HCT116 (cell line): Measurements from ENCODE around the gene PDCD1LG2. TPM values are rescaled to one million over a fixed set of nuclear protein-coding genes. Genes with fewer than 3 reads are reported as not detected.
A peak's percentile ranks its signal among the peaks of the same experiment; 100 is the strongest.
"Not testable (repeated sequence)": the region's sequence is repeated elsewhere in the genome, so short reads cannot be mapped to it uniquely, and the experiment has no call there.

Experiments used
- ATAC-seq: fragments of 200-7000 bp; cut with Tn5 transposase; 2 replicates; pipeline ENCODE4 v1.9.1; 2020; ENCODE audit warnings: mild to moderate bottlenecking, moderate library complexity
- Bru-seq: library from RNA; stranded (reverse); fragments of 400-500 nt; gene quantifications from one replicate; lab custom pipeline; 2021; lab: Mats Ljungman, UMichigan
- BruChase-seq, 2 experiments: library from RNA; stranded (reverse); fragments of 400-500 nt; gene quantifications; one replicate each; lab custom pipeline; 2021; lab: Mats Ljungman, UMichigan
- BruUV-seq: library from RNA; stranded (reverse); fragments of 400-500 nt; replicated peaks from 2 replicates; lab custom pipeline; 2021; lab: Mats Ljungman, UMichigan
- CTCF ChIA-PET: fragments of 300-600 bp; sonication (Branson Sonifier 250); formaldehyde crosslinking; loops from one replicate; lab custom pipeline; 2021; ENCODE audit warnings: antibody characterized with exemption; lab: Charles Lee
- POLR2A ChIA-PET: fragments of 300-600, 350-600 bp; sonication (Branson Sonifier 250); formaldehyde crosslinking; loops from one replicate; lab custom pipeline; 2021; ENCODE audit warnings: antibody characterized with exemption; lab: Charles Lee
- RAD21 ChIA-PET, 2 experiments: fragments of 300-600 bp; sonication (Branson Sonifier 250); formaldehyde crosslinking; loops; one replicate each; lab custom pipeline; 2023; ENCODE audit warnings: low total read pairs in 2 of 2; ENCODE audit not compliant: uncharacterized antibody in 2 of 2, unreplicated experiment in 2 of 2, low non-redundant PET in 1 of 2; lab: Charles Lee
- DNase-seq: peaks from one replicate; pipeline ENCODE4 v3.0.0-alpha.2; 2010; ENCODE audit warnings: low read depth, low spot score
- H2AFZ ChIP-seq: fragments of 200-600 bp; shearing (Covaris generic), sonication (generic); 2 replicates; pipeline ENCODE4 v1.6.1; 2017; ENCODE audit warnings: low read depth, mixed run types, mixed read lengths, antibody characterized with exemption, low read length; ENCODE audit not compliant: poor library complexity, severe bottlenecking
- H3K27ac ChIP-seq: 2 replicates; pipeline ENCODE4 v1.5.1; 2012; ENCODE audit warnings: low read depth, low read length
- H3K27me3 ChIP-seq: fragments of 200-600 bp; sonication (generic); 2 replicates; pipeline ENCODE4 v1.6.1; 2016; ENCODE audit warnings: mixed run types, low read length, mixed read lengths; ENCODE audit not compliant: insufficient read depth
- H3K36me3 ChIP-seq, 2 experiments: fragments of 200-500 bp in 1 of 2; fragments of 200-600 bp in 1 of 2; sonication (Bioruptor generic) in 1 of 2; sonication (generic) in 1 of 2; 2 replicates each; pipeline versions ENCODE4 v1.5.1 to v1.6.1; 2014 to 2016; ENCODE audit warnings: low read length in 2 of 2, inconsistent platforms in 1 of 2, mixed read lengths in 1 of 2, mixed run types in 1 of 2; ENCODE audit not compliant: insufficient read depth in 2 of 2, control insufficient read depth in 1 of 2
- H3K4me1 ChIP-seq, 2 experiments: fragments of 200-600 bp in 1 of 2; sonication (generic) in 1 of 2; 2 replicates each; pipeline versions ENCODE4 v1.5.1 to v1.6.1; 2012 to 2017; ENCODE audit warnings: low read length in 2 of 2, inconsistent platforms in 1 of 2, mild to moderate bottlenecking in 1 of 2, mixed read lengths in 1 of 2, mixed run types in 1 of 2, moderate library complexity in 1 of 2; ENCODE audit not compliant: insufficient read depth in 2 of 2, control insufficient read depth in 1 of 2
- H3K4me2 ChIP-seq: fragments of 200-600 bp; sonication (generic); 2 replicates; pipeline ENCODE4 v1.6.1; 2017; ENCODE audit warnings: mixed run types, low read length, mixed read lengths
- H3K4me3 ChIP-seq, 2 experiments: fragments of 200-600 bp in 1 of 2; sonication (generic) in 1 of 2; replicated peaks in 1 of 2; 2 replicates each; pipeline ENCODE4 v1.5.1; 2011 to 2016; ENCODE audit warnings: low read length in 2 of 2, control low read depth in 1 of 2, low read depth in 1 of 2, mild to moderate bottlenecking in 1 of 2, mixed read lengths in 1 of 2, mixed run types in 1 of 2
- H3K79me2 ChIP-seq: fragments of 200-600 bp; sonication (generic); 2 replicates; pipeline ENCODE4 v1.6.1; 2017; ENCODE audit warnings: mild to moderate bottlenecking, mixed run types, low read length, moderate library complexity, mixed read lengths; ENCODE audit not compliant: insufficient read depth
- H3K9ac ChIP-seq: fragments of 200-600 bp; sonication (generic); 2 replicates; pipeline ENCODE4 v1.6.1; 2016; ENCODE audit warnings: low read length, mixed read lengths
- H3K9me2 ChIP-seq: fragments of 200-600 bp; sonication (generic), shearing (Covaris generic); 2 replicates; pipeline ENCODE4 v1.6.1; 2017; ENCODE audit warnings: mixed run types, mild to moderate bottlenecking, moderate library complexity; ENCODE audit not compliant: insufficient read depth
- H3K9me3 ChIP-seq, 2 experiments: fragments of 200-500 bp in 1 of 2; fragments of 200-600 bp in 1 of 2; sonication (Bioruptor generic) in 1 of 2; sonication (generic) in 1 of 2; 2 replicates each; pipeline ENCODE4 v1.6.1; 2014 to 2017; ENCODE audit warnings: low read length in 2 of 2, mixed read lengths in 2 of 2, inconsistent platforms in 1 of 2, low read depth in 1 of 2, mild to moderate bottlenecking in 1 of 2, mixed run types in 1 of 2, moderate library complexity in 1 of 2; ENCODE audit not compliant: control insufficient read depth in 1 of 2, insufficient read depth in 1 of 2
- H4K20me1 ChIP-seq: fragments of 200-600 bp; sonication (generic), shearing (Covaris generic); 2 replicates; pipeline ENCODE4 v1.6.1; 2017; ENCODE audit warnings: mixed run types, mild to moderate bottlenecking, moderate library complexity; ENCODE audit not compliant: insufficient read depth
- EZH2phosphoT487 ChIP-seq: fragments of 200-600 bp; IDR thresholded peaks from 2 replicates; pipeline ENCODE4 v1.6.1; 2018; ENCODE audit warnings: antibody characterized with exemption, borderline replicate concordance
- intact Hi-C: fragments of 100-400 bp; cut with micrococcal nuclease; formaldehyde crosslinking; loops from 2 replicates; pipeline ENCODE4 v1.10.0; 2022
- long read RNA-seq: library from polyadenylated mRNA; unstranded; transcript quantifications from one replicate; pipeline ENCODE4 v2.0.0, GENCODE V29; 2021; ENCODE audit not compliant: unreplicated experiment
- polyA plus RNA-seq: library from polyadenylated mRNA; unstranded; fragments of >200 nt; gene quantifications from 2 replicates; pipeline ENCODE4 v1.2.1, GENCODE V29; 2012; ENCODE audit warnings: missing spikeins
- total RNA-seq: library from RNA; stranded (reverse); gene quantifications from one replicate; pipeline ENCODE4 v1.2.1, GENCODE V29; 2021; ENCODE audit not compliant: unreplicated experiment
- TF ChIP-seq, protein P1 (sequence below): IDR thresholded peaks from 2 replicates; pipeline ENCODE4 v1.6.1; 2012; ENCODE audit warnings: low read depth

PDCD1LG2 gene
- total RNA-seq (not detected), Bru-seq, nascent RNA (not detected), BruChase-seq, experiment 1, labeled RNA remaining after a 6-hour chase (percentile 5 among the genes with signal in this experiment), BruChase-seq, experiment 2, labeled RNA remaining after a 2-hour chase (percentile 1 among the genes with signal in this experiment)
- polyA plus RNA-seq = not detected in 2 replicates
- long read RNA-seq = 0 reads

DNA sequence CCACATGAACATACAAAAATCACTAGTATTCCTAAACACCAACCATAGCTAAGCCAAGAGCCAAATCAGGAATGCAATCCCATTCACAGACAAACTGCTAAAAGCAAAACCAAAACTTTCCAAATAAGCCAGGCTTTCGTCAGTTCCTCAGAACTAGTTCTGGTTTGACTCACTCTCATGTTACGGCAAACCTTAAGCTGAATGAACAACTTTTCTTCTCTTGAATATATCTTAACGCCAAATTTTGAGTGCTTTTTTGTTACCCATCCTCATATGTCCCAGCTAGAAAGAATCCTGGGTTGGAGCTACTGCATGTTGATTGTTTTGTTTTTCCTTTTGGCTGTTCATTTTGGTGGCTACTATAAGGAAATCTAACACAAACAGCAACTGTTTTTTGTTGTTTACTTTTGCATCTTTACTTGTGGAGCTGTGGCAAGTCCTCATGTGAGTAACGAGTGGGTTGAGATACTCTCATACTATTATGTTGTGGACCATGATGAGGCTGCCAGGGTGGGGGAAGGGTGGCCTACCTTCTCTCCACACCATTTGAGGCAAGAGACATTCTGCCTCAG lies at the start of gene PDCD1LG2:
PDCD1LG2 (plus strand) TSS at position 172 of the 572 bp plus-strand sequence. CDS start 12,016 bp downstream, outside the sequence.
- H2AFZ ChIP-seq = no peak within 1 kb of the TSS

DNA sequence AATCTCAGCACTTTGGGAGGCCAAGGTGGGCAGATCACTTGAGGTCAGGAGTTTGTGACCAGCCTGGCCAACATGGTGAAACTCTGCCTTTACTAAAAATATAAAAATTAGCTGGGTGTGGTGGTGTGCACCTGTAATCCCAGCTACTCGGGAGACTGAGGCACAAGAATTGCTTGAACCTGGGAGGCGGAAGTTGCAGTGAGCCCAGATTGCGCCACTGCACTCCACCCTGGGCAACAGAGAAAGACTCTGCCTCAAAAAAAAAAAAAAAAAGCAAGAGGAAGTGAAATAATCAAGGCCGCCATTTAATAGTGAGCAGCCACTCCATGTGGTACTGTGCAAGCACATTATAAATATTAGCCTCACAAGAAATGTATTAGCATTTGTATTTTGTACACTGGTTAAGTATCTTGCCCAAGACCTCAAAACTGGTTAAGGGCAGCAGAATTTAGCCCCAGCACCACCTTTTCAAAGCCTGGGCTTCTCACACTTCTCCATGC lies 45.5 kb upstream of the PDCD1LG2 start:
- RAD21 ChIA-PET, BruUV-seq, intact Hi-C loops, H2AFZ ChIP-seq, ATAC-seq, H3K4me3 ChIP-seq, POLR2A ChIA-PET, H3K36me3 ChIP-seq, H3K9ac ChIP-seq, H4K20me1 ChIP-seq, H3K27ac ChIP-seq, DNase-seq, H3K79me2 ChIP-seq, H3K9me3 ChIP-seq, H3K9me2 ChIP-seq, H3K4me1 ChIP-seq, CTCF ChIA-PET, H3K27me3 ChIP-seq, H3K4me2 ChIP-seq: not testable (repeated sequence)

More for the DNA sequence above, at the start of gene PDCD1LG2:
- ChIA-PET RAD21 (no interaction called here), CTCF (interaction anchor here (1.0 kb wide), 1 partner anchor 11 kb away, joined by 3 read pairs; no protein-coding TSS in a partner anchor), POLR2A (no interaction called here)
- H3K4me3 ChIP-seq = no peak within 1 kb of the TSS
- H3K9me2 ChIP-seq = no peaks in the 10 kb centered on the region
- peaks cover 0 to 25% of the 10 kb centered on the region in 2 experiments; a peak in 2 of 4 replicates for H3K4me1 ChIP-seq
- no peak for TF ChIP-seq EZH2phosphoT487
- TF ChIP-seq, protein P1, sequence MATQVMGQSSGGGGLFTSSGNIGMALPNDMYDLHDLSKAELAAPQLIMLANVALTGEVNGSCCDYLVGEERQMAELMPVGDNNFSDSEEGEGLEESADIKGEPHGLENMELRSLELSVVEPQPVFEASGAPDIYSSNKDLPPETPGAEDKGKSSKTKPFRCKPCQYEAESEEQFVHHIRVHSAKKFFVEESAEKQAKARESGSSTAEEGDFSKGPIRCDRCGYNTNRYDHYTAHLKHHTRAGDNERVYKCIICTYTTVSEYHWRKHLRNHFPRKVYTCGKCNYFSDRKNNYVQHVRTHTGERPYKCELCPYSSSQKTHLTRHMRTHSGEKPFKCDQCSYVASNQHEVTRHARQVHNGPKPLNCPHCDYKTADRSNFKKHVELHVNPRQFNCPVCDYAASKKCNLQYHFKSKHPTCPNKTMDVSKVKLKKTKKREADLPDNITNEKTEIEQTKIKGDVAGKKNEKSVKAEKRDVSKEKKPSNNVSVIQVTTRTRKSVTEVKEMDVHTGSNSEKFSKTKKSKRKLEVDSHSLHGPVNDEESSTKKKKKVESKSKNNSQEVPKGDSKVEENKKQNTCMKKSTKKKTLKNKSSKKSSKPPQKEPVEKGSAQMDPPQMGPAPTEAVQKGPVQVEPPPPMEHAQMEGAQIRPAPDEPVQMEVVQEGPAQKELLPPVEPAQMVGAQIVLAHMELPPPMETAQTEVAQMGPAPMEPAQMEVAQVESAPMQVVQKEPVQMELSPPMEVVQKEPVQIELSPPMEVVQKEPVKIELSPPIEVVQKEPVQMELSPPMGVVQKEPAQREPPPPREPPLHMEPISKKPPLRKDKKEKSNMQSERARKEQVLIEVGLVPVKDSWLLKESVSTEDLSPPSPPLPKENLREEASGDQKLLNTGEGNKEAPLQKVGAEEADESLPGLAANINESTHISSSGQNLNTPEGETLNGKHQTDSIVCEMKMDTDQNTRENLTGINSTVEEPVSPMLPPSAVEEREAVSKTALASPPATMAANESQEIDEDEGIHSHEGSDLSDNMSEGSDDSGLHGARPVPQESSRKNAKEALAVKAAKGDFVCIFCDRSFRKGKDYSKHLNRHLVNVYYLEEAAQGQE = no peak
- no peak within 1 kb of the TSS for H3K9ac ChIP-seq
- ATAC-seq (no peak), DNase-seq (no peak)
- H4K20me1 ChIP-seq = no peaks in the 10 kb centered on the region
- no peaks in the 10 kb centered on the region for H3K36me3 ChIP-seq
- intact Hi-C loops = loop anchor here (5.0 to 10.0 kb wide), 2 partner anchors 58 to 64 kb away; partner anchors contain the start of gene CD274
- no peaks in the 10 kb centered on the region for H3K9me3 ChIP-seq
- no peak within 1 kb of the TSS for H3K27ac ChIP-seq
- H3K4me2 ChIP-seq = peak within 1 kb of the TSS; percentile 37
- H3K79me2 ChIP-seq = no peaks in the 10 kb centered on the region
- BruUV-seq = no TSS peak
- H3K27me3 ChIP-seq = no peaks in the 10 kb centered on the region
